CD14-positive monocyte (primary cell): ENCODE results near the gene STON1. TPM values are rescaled to one million over a fixed set of nuclear protein-coding genes. Genes with fewer than 3 reads are reported as not detected.

Experiments used
- DNase-seq, 3 donors: peaks; one replicate each; pipeline ENCODE4 v3.0.0-alpha.2; 2011 to 2022
- H2AFZ ChIP-seq: 2 replicates; pipeline ENCODE4 v1.6.0; 2012; ENCODE audit warnings: mild to moderate bottlenecking, low read depth, low read length, inconsistent platforms; ENCODE audit not compliant: insufficient read depth, poor library complexity, severe bottlenecking
- H3K27ac ChIP-seq, 2 donors: 1 replicate in 1 of 2; 2 replicates in 1 of 2; pipeline ENCODE4 v1.5.1; 2012 to 2013; ENCODE audit warnings: low read length in 2 of 2, control low read depth in 1 of 2, inconsistent platforms in 1 of 2, low read depth in 1 of 2, mild to moderate bottlenecking in 1 of 2
- H3K27me3 ChIP-seq, 2 donors: one replicate each; pipeline versions ENCODE4 v1.6.0 to v1.6.1; 2011 to 2013; ENCODE audit warnings: low read length in 2 of 2; ENCODE audit not compliant: control insufficient read depth in 2 of 2, insufficient read depth in 2 of 2
- H3K36me3 ChIP-seq, 2 donors: replicated peaks in 1 of 2; 1 replicate in 1 of 2; 2 replicates in 1 of 2; pipeline versions ENCODE4 v1.5.1 to v1.6.1; 2012 to 2013; ENCODE audit warnings: low read length in 2 of 2, control low read depth in 1 of 2, inconsistent platforms in 1 of 2, mild to moderate bottlenecking in 1 of 2; ENCODE audit not compliant: insufficient read depth in 2 of 2, control insufficient read depth in 1 of 2
- H3K4me1 ChIP-seq, 2 donors: 1 replicate in 1 of 2; 2 replicates in 1 of 2; pipeline versions ENCODE4 v1.5.1 to v1.6.1; 2012 to 2013; ENCODE audit warnings: low read length in 2 of 2, control low read depth in 1 of 2, inconsistent platforms in 1 of 2, mild to moderate bottlenecking in 1 of 2, moderate library complexity in 1 of 2; ENCODE audit not compliant: insufficient read depth in 2 of 2, control insufficient read depth in 1 of 2
- H3K4me2 ChIP-seq: replicated peaks from 2 replicates; pipeline ENCODE3; 2012; ENCODE audit warnings: low read length, moderate library complexity, mild to moderate bottlenecking; ENCODE audit not compliant: poor library complexity, severe bottlenecking; ENCODE audit errors: extremely low read depth
- H3K4me3 ChIP-seq, 3 experiments: fragments of 200-600 bp in 1 of 3; sonication (generic) in 1 of 3; replicated peaks in 1 of 3; 1 replicate in 2 of 3; 2 replicates in 1 of 3; pipeline ENCODE4 v1.5.1; 2011 to 2013; ENCODE audit warnings: low read length in 3 of 3, mild to moderate bottlenecking in 3 of 3, control low read depth in 2 of 3, low read depth in 2 of 3, inconsistent platforms in 1 of 3, moderate library complexity in 1 of 3
- H3K79me2 ChIP-seq: 2 replicates; pipeline ENCODE4 v1.6.0; 2012; ENCODE audit warnings: mild to moderate bottlenecking, control low read depth, inconsistent platforms, low read length, moderate library complexity; ENCODE audit not compliant: insufficient read depth
- H3K9ac ChIP-seq: 2 replicates; pipeline ENCODE4 v1.6.0; 2017; ENCODE audit warnings: low read length, mild to moderate bottlenecking; ENCODE audit not compliant: insufficient read depth, poor library complexity, severe bottlenecking
- H3K9me3 ChIP-seq, 2 donors: replicated peaks in 1 of 2; 1 replicate in 1 of 2; 2 replicates in 1 of 2; pipeline versions ENCODE4 v1.5.1 to v1.6.1; 2012 to 2013; ENCODE audit warnings: low read length in 2 of 2, control low read depth in 1 of 2; ENCODE audit not compliant: control insufficient read depth in 1 of 2, insufficient read depth in 1 of 2
- H4K20me1 ChIP-seq: 2 replicates; pipeline ENCODE4 v1.6.0; 2012; ENCODE audit warnings: mild to moderate bottlenecking, low read length, control low read depth, moderate library complexity; ENCODE audit not compliant: insufficient read depth
- H3K27ac Mint-ChIP-seq, 7 donors: one replicate each; pipeline ENCODE4 v1.8.0; 2020; ENCODE audit warnings: mild to moderate bottlenecking in 7 of 7, mixed read lengths in 7 of 7, moderate library complexity in 6 of 7, inconsistent platforms in 2 of 7
- H3K27me3 Mint-ChIP-seq, 3 donors: one replicate each; pipeline ENCODE4 v1.8.0; 2021 to 2022; ENCODE audit warnings: low read depth in 3 of 3, mild to moderate bottlenecking in 3 of 3, mixed read lengths in 3 of 3, moderate library complexity in 3 of 3, inconsistent platforms in 1 of 3
- H3K36me3 Mint-ChIP-seq, 2 donors: one replicate each; pipeline ENCODE4 v1.8.0; 2020; ENCODE audit warnings: mixed read lengths in 2 of 2, inconsistent platforms in 1 of 2, mild to moderate bottlenecking in 1 of 2
- H3K4me1 Mint-ChIP-seq: one replicate; pipeline ENCODE4 v1.8.0; 2020; ENCODE audit warnings: mild to moderate bottlenecking, mixed read lengths
- H3K4me3 Mint-ChIP-seq, 2 donors: one replicate each; pipeline ENCODE4 v1.8.0; 2020; ENCODE audit warnings: mild to moderate bottlenecking in 2 of 2, mixed read lengths in 2 of 2, moderate library complexity in 1 of 2
- H3K9me3 Mint-ChIP-seq, 7 donors: one replicate each; pipeline ENCODE4 v1.8.0; 2020 to 2022; ENCODE audit warnings: mixed read lengths in 7 of 7, mild to moderate bottlenecking in 6 of 7, moderate library complexity in 6 of 7, inconsistent platforms in 2 of 7
- CTCF ChIP-seq: fragments of 200-600 bp; IDR thresholded peaks from one replicate; pipeline ENCODE4 v1.8.0; 2022; ENCODE audit warnings: antibody characterized with exemption, mild to moderate bottlenecking
- WGBS: methylation state at CpG from one replicate; pipeline ENCODE4 v1.1.5; 2013; ENCODE audit warnings: missing lambda C conversion rate; ENCODE audit not compliant: insufficient coverage; 5-methylcytosine and 5-hydroxymethylcytosine counted together
- intact Hi-C, 2 donors: fragments of 100-400 bp; cut with micrococcal nuclease; formaldehyde crosslinking; loops; one replicate each; pipeline versions ENCODE4 v1.15.0 to v1.15.1; 2023
- polyA plus RNA-seq, 3 donors: library from polyadenylated mRNA; depleted of rRNA in 1 of 3; unstranded in 2 of 3; stranded (reverse) in 1 of 3; fragments of 300-500 nt in 2 of 3; fragments of >200 nt in 1 of 3; fragmentation: Illumina TruSeq in 2 of 3; gene quantifications; 1 replicate in 2 of 3; 2 replicates in 1 of 3; pipeline ENCODE4 v1.2.3, GENCODE V29; 2012 to 2021

Gene STON1
- polyA plus RNA-seq, 3 donors, result 0.12 to 0.33 TPM; not detected in 1

- intact Hi-C loops, result no loop called here
- no peak overlapping the region for H3K4me3 Mint-ChIP-seq
Observed at GRCh38 chr2:48569433-48569832, 39.5 kb downstream of the STON1 start.

GRCh38 chr2:48572816-48573215, 42.9 kb downstream of the STON1 start:
- H3K27me3 ChIP-seq, result no peaks in the 10 kb centered on the region
- H3K27me3 Mint-ChIP-seq, result peaks cover 0 to 2% (median 0%) of the 10 kb centered on the region in 3 donors
- no peaks in the 10 kb centered on the region for H3K79me2 ChIP-seq
- H3K36me3 ChIP-seq, result no peaks in the 10 kb centered on the region
- no peak overlapping the region for H3K27ac ChIP-seq
- H3K4me3 Mint-ChIP-seq, result no peak overlapping the region
- WGBS, result 100% methylated on average over 3 of the region's 5 CpGs
- no peaks in the 10 kb centered on the region for H3K9me3 Mint-ChIP-seq
- intact Hi-C loops, result no loop called here
- no peak overlapping the region for H3K4me3 ChIP-seq
- H3K9me3 ChIP-seq, result no peaks in the 10 kb centered on the region
- H3K4me2 ChIP-seq, result no peak overlapping the region
- no peak for DNase-seq
- H3K36me3 Mint-ChIP-seq, result no peaks in the 10 kb centered on the region
- peaks cover 14% of the 10 kb centered on the region for H3K4me1 Mint-ChIP-seq
- no peak overlapping the region for H2AFZ ChIP-seq
- H3K9ac ChIP-seq, result no peak overlapping the region
- no peaks in the 10 kb centered on the region for H3K4me1 ChIP-seq
- TF ChIP-seq CTCF, result no peak
- no peaks in the 10 kb centered on the region for H4K20me1 ChIP-seq
- H3K27ac Mint-ChIP-seq, result no peak overlapping the region

More at GRCh38 chr2:48569433-48569832, 39.5 kb downstream of the STON1 start:
- peaks cover 6% of the 10 kb centered on the region for H3K4me1 Mint-ChIP-seq
- Histone ChIP-seq H4K20me1 (no peaks in the 10 kb centered on the region), H3K79me2 (no peaks in the 10 kb centered on the region), H3K27ac (no peak overlapping the region), H3K4me1 (no peaks in the 10 kb centered on the region), H3K9me3 (no peaks in the 10 kb centered on the region), H3K36me3 (no peaks in the 10 kb centered on the region), H3K4me2 (no peak overlapping the region), H3K27me3 (no peaks in the 10 kb centered on the region), H3K4me3 (no peak overlapping the region), H3K9ac (no peak overlapping the region), H2AFZ (no peak overlapping the region)
- no peaks in the 10 kb centered on the region for H3K36me3 Mint-ChIP-seq
- no peak overlapping the region for H3K27ac Mint-ChIP-seq
- no peak for DNase-seq
- no peak for TF ChIP-seq CTCF
- H3K27me3 Mint-ChIP-seq, result peaks cover 0 to 2% (median 0%) of the 10 kb centered on the region in 3 donors
- H3K9me3 Mint-ChIP-seq, result peaks cover 0 to under 1% (median 0%) of the 10 kb centered on the region in 7 donors
